ENCODE results near the gene TMBIM1. TPM values are rescaled to one million over a fixed set of nuclear protein-coding genes. Genes with fewer than 3 reads are reported as not detected.
A peak's percentile ranks its signal among the peaks of the same experiment; 100 is the strongest.
"Not testable (repeated sequence)": the region's sequence is repeated elsewhere in the genome, so short reads cannot be mapped to it uniquely, and the experiment has no call there.

The TMBIM1 gene
- total RNA-seq, 3 donors from 2014 or later: 49.0 to 60.5 (median 52.8) TPM

GRCh38 chr2:218325566-218326160 lies 33.4 kb upstream of the TMBIM1 start:
- no peak for ATAC-seq
- DNase-seq: no peak
- no peak overlapping the region for H3K4me3 Mint-ChIP-seq
- peaks cover 30% of the 10 kb centered on the region for H3K4me1 Mint-ChIP-seq (ENCODE audit: low read depth)
- no peaks in the 10 kb centered on the region for H3K36me3 Mint-ChIP-seq (ENCODE audit: insufficient read depth)
- H3K9me3 Mint-ChIP-seq: no peaks in the 10 kb centered on the region
- H3K27me3 Mint-ChIP-seq (ENCODE audit: low read depth): peaks cover 9% of the 10 kb centered on the region

GRCh38 chr2:218323526-218324472 lies 31.5 kb upstream of the TMBIM1 start:
- peak overlapping the region; percentile 83 for H3K4me3 Mint-ChIP-seq
- H3K9me3 Mint-ChIP-seq: no peaks in the 10 kb centered on the region
- no peaks in the 10 kb centered on the region for H3K36me3 Mint-ChIP-seq (ENCODE audit: insufficient read depth)
- H3K4me1 Mint-ChIP-seq (ENCODE audit: low read depth): peaks cover 30% of the 10 kb centered on the region
- DNase-seq (no peak), ATAC-seq (no peak)
- peaks cover 9% of the 10 kb centered on the region for H3K27me3 Mint-ChIP-seq (ENCODE audit: low read depth)

GRCh38 chr2:218322768-218323525 lies 30.6 kb upstream of the TMBIM1 start:
- Mint-ChIP-seq H3K27me3 (ENCODE audit: low read depth) (peaks cover 9% of the 10 kb centered on the region), H3K36me3 (ENCODE audit: insufficient read depth) (no peaks in the 10 kb centered on the region), H3K4me3 (peak overlapping the region; percentile 83), H3K9me3 (no peaks in the 10 kb centered on the region), H3K4me1 (ENCODE audit: low read depth) (peaks cover 35% of the 10 kb centered on the region)
- peak; percentile 25 for DNase-seq
- ATAC-seq: peak; percentile 81 to 83

GRCh38 chr2:218320704-218321336 lies 28.5 kb upstream of the TMBIM1 start:
- H3K4me3 Mint-ChIP-seq: no peak overlapping the region

GRCh38 chr2:218319813-218320365 lies 27.6 kb upstream of the TMBIM1 start:
- no peak for ATAC-seq
- peaks cover 9% of the 10 kb centered on the region for H3K27me3 Mint-ChIP-seq (ENCODE audit: low read depth)
- H3K4me1 Mint-ChIP-seq (ENCODE audit: low read depth): peaks cover 51% of the 10 kb centered on the region
- no peak for DNase-seq
- no peaks in the 10 kb centered on the region for H3K36me3 Mint-ChIP-seq (ENCODE audit: insufficient read depth)
- H3K4me3 Mint-ChIP-seq: no peak overlapping the region
- no peaks in the 10 kb centered on the region for H3K9me3 Mint-ChIP-seq

More at GRCh38 chr2:218320704-218321336, 28.5 kb upstream of the TMBIM1 start:
- peaks cover 9% of the 10 kb centered on the region for H3K27me3 Mint-ChIP-seq (ENCODE audit: low read depth)
- DNase-seq (no peak), ATAC-seq (no peak)
- no peaks in the 10 kb centered on the region for H3K36me3 Mint-ChIP-seq (ENCODE audit: insufficient read depth)
- H3K9me3 Mint-ChIP-seq: no peaks in the 10 kb centered on the region
- peaks cover 48% of the 10 kb centered on the region for H3K4me1 Mint-ChIP-seq (ENCODE audit: low read depth)

GRCh38 chr2:218318241-218318640 lies 25.9 kb upstream of the TMBIM1 start:
- DNase-seq (no peak), ATAC-seq (no peak)
- no peaks in the 10 kb centered on the region for H3K36me3 Mint-ChIP-seq (ENCODE audit: insufficient read depth)
- no peaks in the 10 kb centered on the region for H3K9me3 Mint-ChIP-seq
- H3K4me1 Mint-ChIP-seq (ENCODE audit: low read depth): peaks cover 42% of the 10 kb centered on the region
- H3K4me3 Mint-ChIP-seq: no peak overlapping the region
- H3K27me3 Mint-ChIP-seq (ENCODE audit: low read depth): no peaks in the 10 kb centered on the region

- Mint-ChIP-seq H3K36me3 (ENCODE audit: insufficient read depth) (no peaks in the 10 kb centered on the region), H3K9me3 (no peaks in the 10 kb centered on the region), H3K4me3 (no peak overlapping the region), H3K4me1 (ENCODE audit: low read depth) (peaks cover 42% of the 10 kb centered on the region), H3K27me3 (ENCODE audit: low read depth) (no peaks in the 10 kb centered on the region)
- DNase-seq (no peak), ATAC-seq (no peak)
Observed at GRCh38 chr2:218317835-218318234, 25.5 kb upstream of the TMBIM1 start.

GRCh38 chr2:218317303-218317630 lies 25.0 kb upstream of the TMBIM1 start:
- no peak for ATAC-seq
- Mint-ChIP-seq H3K4me3 (no peak overlapping the region), H3K9me3 (no peaks in the 10 kb centered on the region), H3K4me1 (ENCODE audit: low read depth) (peaks cover 37% of the 10 kb centered on the region), H3K27me3 (ENCODE audit: low read depth) (no peaks in the 10 kb centered on the region), H3K36me3 (ENCODE audit: insufficient read depth) (no peaks in the 10 kb centered on the region)
- DNase-seq: no peak

GRCh38 chr2:218315397-218315796 lies 23.1 kb upstream of the TMBIM1 start:
- no peaks in the 10 kb centered on the region for H3K36me3 Mint-ChIP-seq (ENCODE audit: insufficient read depth)
- H3K4me3 Mint-ChIP-seq: no peak overlapping the region
- peaks cover 28% of the 10 kb centered on the region for H3K4me1 Mint-ChIP-seq (ENCODE audit: low read depth)
- ATAC-seq (no peak), DNase-seq (no peak)
- H3K27me3 Mint-ChIP-seq (ENCODE audit: low read depth): no peaks in the 10 kb centered on the region
- H3K9me3 Mint-ChIP-seq: no peaks in the 10 kb centered on the region

GRCh38 chr2:218314764-218315163 lies 22.5 kb upstream of the TMBIM1 start:
- not testable (repeated sequence) for ATAC-seq; H3K27me3 Mint-ChIP-seq (ENCODE audit: low read depth); H3K9me3 Mint-ChIP-seq

GRCh38 chr2:218313356-218313755 lies 21.1 kb upstream of the TMBIM1 start:
- peaks cover 25% of the 10 kb centered on the region for H3K4me1 Mint-ChIP-seq (ENCODE audit: low read depth)
- H3K4me3 Mint-ChIP-seq: no peak overlapping the region
- no peaks in the 10 kb centered on the region for H3K36me3 Mint-ChIP-seq (ENCODE audit: insufficient read depth)
- H3K27me3 Mint-ChIP-seq (ENCODE audit: low read depth): peaks cover 2% of the 10 kb centered on the region
- DNase-seq (no peak), ATAC-seq (no peak)
- H3K9me3 Mint-ChIP-seq: no peaks in the 10 kb centered on the region

More at GRCh38 chr2:218314764-218315163, 22.5 kb upstream of the TMBIM1 start:
- peaks cover 28% of the 10 kb centered on the region for H3K4me1 Mint-ChIP-seq (ENCODE audit: low read depth)
- not testable (repeated sequence) for H3K4me3 Mint-ChIP-seq; DNase-seq; H3K36me3 Mint-ChIP-seq (ENCODE audit: insufficient read depth)

- no peak for ATAC-seq
- no peak overlapping the region for H3K4me3 Mint-ChIP-seq
- DNase-seq: no peak
- peaks cover 17% of the 10 kb centered on the region for H3K4me1 Mint-ChIP-seq (ENCODE audit: low read depth)
- no peaks in the 10 kb centered on the region for H3K36me3 Mint-ChIP-seq (ENCODE audit: insufficient read depth)
- no peaks in the 10 kb centered on the region for H3K9me3 Mint-ChIP-seq
- peaks cover 2% of the 10 kb centered on the region for H3K27me3 Mint-ChIP-seq (ENCODE audit: low read depth)
Observed at GRCh38 chr2:218312267-218312756, 20.0 kb upstream of the TMBIM1 start.

- H3K27me3 Mint-ChIP-seq (ENCODE audit: low read depth); ATAC-seq; DNase-seq; H3K4me3 Mint-ChIP-seq; H3K9me3 Mint-ChIP-seq; H3K36me3 Mint-ChIP-seq (ENCODE audit: insufficient read depth): not testable (repeated sequence)
- peaks cover 11% of the 10 kb centered on the region for H3K4me1 Mint-ChIP-seq (ENCODE audit: low read depth)
Observed at GRCh38 chr2:218311541-218312266, 19.4 kb upstream of the TMBIM1 start.

Measured in activated T-cell treated with anti-CD3 and anti-CD28 coated beads, Interleukin-2, amount 50 U/mL, for 4 hours (primary cell).